Measurements from ENCODE around the gene NMRK1. TPM values are rescaled to one million over a fixed set of nuclear protein-coding genes. Genes with fewer than 3 reads are reported as not detected.

The NMRK1 gene
- total and polyA plus RNA-seq, 2 donors (not counting 3 experiments of a cell fraction or from before 2014, with no cell fraction given): 24.3 to 32.6 TPM

- H2AFZ ChIP-seq (ENCODE audit: low read depth, low read length): no peak overlapping the region
- H3K27me3 ChIP-seq (ENCODE audit: control insufficient read depth in 2 of 2, insufficient read depth in 2 of 2, low read length in 2 of 2): peaks cover 7 to 20% of the 10 kb centered on the region in 2 experiments
- no peak for FAIRE-seq
- H3K9me3 ChIP-seq (replicated peaks; ENCODE audit: control insufficient read depth, insufficient read depth, low read length): no peaks in the 10 kb centered on the region
- H3K4me1 ChIP-seq (ENCODE audit: control insufficient read depth, extremely low read depth, insufficient read depth, low read length): no peaks in the 10 kb centered on the region
- CTCF ChIA-PET: interaction anchor here (2.3 kb wide), 1 partner anchor 260 kb away, joined by 8 read pairs; no protein-coding TSS in a partner anchor
- no TSS peak for BruUV-seq (replicated peaks)
- H3K4me3 ChIP-seq (replicated peaks in 1 of 3; ENCODE audit: insufficient read depth in 1 of 3, low read depth in 1 of 3, low read length in 3 of 3): no peak overlapping the region
- H3K27ac ChIP-seq (ENCODE audit: insufficient read depth, low read depth, low read length): no peak overlapping the region
- no peaks in the 10 kb centered on the region for H3K79me2 ChIP-seq (ENCODE audit: control insufficient read depth, insufficient read depth, low read length)
- DNase-seq (ENCODE audit: low read depth, low spot score): no peak
- dilution Hi-C loops (cut with MboI; ENCODE audit: extremely low pct_ligation_motif_present, low sequenced_read_pairs) (no loop called here), intact Hi-C loops (cut with micrococcal nuclease) (no loop called here)
- no peak overlapping the region for H3K9ac ChIP-seq (replicated peaks; ENCODE audit: extremely low read depth, insufficient read depth, low read length)
- no peaks in the 10 kb centered on the region for H3K9me1 ChIP-seq (replicated peaks; ENCODE audit: control insufficient read depth, extremely low read depth, insufficient read depth, low read length)
- POLR2A ChIA-PET: no interaction called here
- H4K20me1 ChIP-seq (replicated peaks; ENCODE audit: control insufficient read depth, extremely low read depth, insufficient read depth, low read length): no peaks in the 10 kb centered on the region
- no peak for TF ChIP-seq MYC (IDR thresholded peaks at IDR 0.05; ENCODE audit: low read depth, low read length)
- TF ChIP-seq POLR2AphosphoS5 (IDR thresholded peaks at IDR 0.05; ENCODE audit: insufficient read depth, low read depth, low read length): no peak
- no peak for TF ChIP-seq MAX (IDR thresholded peaks at IDR 0.05; ENCODE audit: insufficient read depth, insufficient read length)
- no peak for TF ChIP-seq FOS (IDR thresholded peaks at IDR 0.05; ENCODE audit: borderline replicate concordance, insufficient read depth, low read length)
- TF ChIP-seq EZH2 (IDR thresholded peaks at IDR 0.05; ENCODE audit: borderline replicate concordance, low read depth, low read length, severe bottlenecking): no peak
- no peak for TF ChIP-seq JUN (IDR thresholded peaks at IDR 0.05; ENCODE audit: borderline replicate concordance, insufficient read depth, insufficient read length, low read depth)
- TF ChIP-seq POLR2A (IDR thresholded peaks at IDR 0.05; ENCODE audit: low read depth, low read length): no peak
- no peak for TF ChIP-seq GATA2 (IDR thresholded peaks at IDR 0.05; ENCODE audit: insufficient read depth, insufficient read length, low read depth, low read length)
- TF ChIP-seq CTCF (IDR thresholded peaks at IDR 0.05; ENCODE audit: extremely low read depth in 1 of 2, insufficient read depth in 1 of 2, low read depth in 1 of 2, low read length in 2 of 2): no peak
- no peaks in the 10 kb centered on the region for H3K36me3 ChIP-seq (ENCODE audit: control insufficient read depth in 2 of 2, extremely low read depth in 1 of 2, insufficient read depth in 2 of 2, low read length in 2 of 2)
- H3K4me2 ChIP-seq (ENCODE audit: insufficient read depth, low read length): no peak overlapping the region
Observed at GRCh38 chr9:75033791-75034473, 54.0 kb downstream of the NMRK1 start.

Data from endothelial cell of umbilical vein (primary cell).